Measurements from ENCODE around the gene TRPM3. TPM values are rescaled to one million over a fixed set of nuclear protein-coding genes. Genes with fewer than 3 reads are reported as not detected.
"Not testable (repeated sequence)": the region's sequence is repeated elsewhere in the genome, so short reads cannot be mapped to it uniquely, and the experiment has no call there.

Gene TRPM3
- total RNA-seq, 2 experiments from 2014 or later, result not detected

DNA sequence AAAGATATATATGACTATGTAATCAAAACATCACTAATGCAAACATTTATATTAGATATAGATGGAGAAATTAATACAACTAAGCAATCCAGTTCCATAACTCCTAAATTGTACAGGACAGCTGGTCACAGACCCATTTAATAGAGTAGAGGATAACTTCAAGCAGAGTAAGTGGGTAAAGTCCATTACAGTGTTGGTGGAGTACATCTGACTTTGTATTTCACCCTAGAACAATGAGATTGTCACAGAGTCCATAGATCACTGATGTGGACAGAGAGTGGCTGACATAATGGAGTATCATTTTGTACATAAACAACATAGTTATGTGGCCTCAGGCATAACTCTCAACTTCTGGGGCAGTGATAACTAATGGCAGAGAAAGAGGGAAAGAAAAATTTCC lies 439.1 kb downstream of the TRPM3 start:
- H3K27ac Mint-ChIP-seq, result no peak overlapping the region
- no peak overlapping the region for H3K4me3 Mint-ChIP-seq

DNA sequence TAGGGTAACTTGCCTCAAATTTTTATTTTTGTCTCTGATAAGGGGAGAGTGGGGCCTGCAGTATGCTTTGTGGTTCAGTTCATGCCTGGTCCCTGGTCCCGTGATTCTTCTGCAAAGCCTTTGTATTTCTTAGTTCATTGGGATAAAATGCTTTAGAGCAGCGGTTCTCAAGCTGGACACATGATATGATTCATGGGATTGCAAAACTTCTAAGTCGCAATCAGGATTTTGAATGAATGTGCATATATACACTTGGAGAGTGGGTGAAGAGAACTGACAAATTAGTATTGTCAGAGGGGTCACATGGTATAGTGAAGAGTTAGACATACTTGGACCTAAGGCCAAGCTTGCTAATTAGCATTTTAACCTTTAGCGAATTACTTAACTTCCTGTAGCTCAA lies 441.6 kb downstream of the TRPM3 start:
- intact Hi-C loops (cut with micrococcal nuclease), result no loop called here
- DNase-seq, result no peak
- CTCF ChIA-PET, result no interaction called here
- no peak overlapping the region for H3K4me3 Mint-ChIP-seq
- peaks cover 2% of the 10 kb centered on the region for H3K27me3 Mint-ChIP-seq
- H3K36me3 Mint-ChIP-seq, result no peaks in the 10 kb centered on the region
- H3K9me3 Mint-ChIP-seq, result no peaks in the 10 kb centered on the region
- H3K27ac Mint-ChIP-seq, result no peak overlapping the region
- no peaks in the 10 kb centered on the region for H3K4me1 Mint-ChIP-seq (ENCODE audit: low read depth)
- POLR2A ChIA-PET, result no interaction called here

More for the DNA sequence above, 439.1 kb downstream of the TRPM3 start:
- no peaks in the 10 kb centered on the region for H3K9me3 Mint-ChIP-seq
- H3K27me3 Mint-ChIP-seq, result peaks cover 4% of the 10 kb centered on the region
- no peak for DNase-seq
- POLR2A ChIA-PET, result no interaction called here
- no peaks in the 10 kb centered on the region for H3K4me1 Mint-ChIP-seq (ENCODE audit: low read depth)
- CTCF ChIA-PET, result no interaction called here
- H3K36me3 Mint-ChIP-seq, result no peaks in the 10 kb centered on the region
- intact Hi-C loops (cut with micrococcal nuclease), result no loop called here

DNA sequence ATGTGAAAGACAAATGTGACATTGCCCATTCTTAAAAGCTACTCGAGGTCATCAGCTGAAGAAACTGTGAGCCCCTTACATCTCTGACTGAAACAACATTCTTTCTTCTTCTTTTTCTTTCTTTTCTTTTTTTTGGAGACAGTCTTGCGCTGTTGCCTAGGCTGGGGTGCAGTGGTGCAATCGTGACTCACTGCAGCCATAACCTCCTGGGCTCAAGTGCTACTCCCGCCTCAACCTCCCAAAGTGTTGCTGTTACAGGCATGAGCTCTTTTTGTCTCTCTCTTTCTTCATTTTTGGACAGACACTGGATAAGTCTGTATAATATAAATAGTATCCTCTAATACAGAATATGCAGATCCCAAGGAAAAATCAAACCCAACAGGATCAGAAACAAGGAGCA lies 443.3 kb downstream of the TRPM3 start:
- peaks cover 2% of the 10 kb centered on the region for H3K27me3 Mint-ChIP-seq
- no peaks in the 10 kb centered on the region for H3K4me1 Mint-ChIP-seq (ENCODE audit: low read depth)
- ChIA-PET POLR2A (no interaction called here), CTCF (no interaction called here)
- DNase-seq, result no peak
- H3K27ac Mint-ChIP-seq, result no peak overlapping the region
- H3K9me3 Mint-ChIP-seq, result no peaks in the 10 kb centered on the region
- no peak overlapping the region for H3K4me3 Mint-ChIP-seq
- H3K36me3 Mint-ChIP-seq, result no peaks in the 10 kb centered on the region
- intact Hi-C loops (cut with micrococcal nuclease), result no loop called here

DNA sequence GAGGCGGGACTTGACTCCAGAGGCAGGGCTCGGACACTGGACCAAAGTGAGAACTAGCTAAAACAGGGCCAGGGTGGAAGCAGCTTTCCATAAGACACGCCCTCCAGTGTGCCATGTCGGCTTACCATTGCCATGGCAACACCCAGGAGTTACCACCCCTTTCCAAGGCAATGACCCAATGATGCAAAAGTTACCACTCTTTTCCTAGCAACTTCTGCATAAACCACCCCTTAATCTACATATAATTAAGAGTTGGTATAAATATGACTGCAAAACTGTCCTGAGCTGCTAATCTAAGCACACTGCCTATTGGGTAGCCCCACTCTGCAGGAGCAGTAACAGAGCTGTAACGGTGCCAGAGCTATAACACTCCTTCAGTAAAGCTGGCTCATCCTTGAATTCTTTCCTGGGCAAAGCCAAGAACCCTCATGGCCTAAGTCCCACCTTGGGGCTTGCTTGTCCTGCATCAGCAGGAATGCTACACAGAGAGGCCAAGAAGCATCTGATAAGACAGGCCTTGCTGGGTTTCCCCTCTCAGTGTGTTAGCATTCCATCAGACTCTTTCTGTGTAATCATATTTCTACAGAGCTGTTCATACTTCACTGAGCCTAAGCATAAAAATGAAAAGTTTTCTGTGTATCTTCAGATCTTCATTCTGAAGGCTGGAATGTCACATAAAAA lies 444.2 kb downstream of the TRPM3 start:
- peaks cover 5% of the 10 kb centered on the region for H3K27me3 Mint-ChIP-seq
- ChIA-PET CTCF (interaction anchor here (0.6 kb wide), 1 partner anchor 682 kb away, joined by 3 read pairs; no protein-coding TSS in a partner anchor), POLR2A (no interaction called here)
- no peaks in the 10 kb centered on the region for H3K36me3 Mint-ChIP-seq
- H3K4me3 Mint-ChIP-seq, result no peak overlapping the region
- intact Hi-C loops (cut with micrococcal nuclease), result no loop called here
- no peak overlapping the region for H3K27ac Mint-ChIP-seq
- H3K4me1 Mint-ChIP-seq (ENCODE audit: low read depth), result no peaks in the 10 kb centered on the region
- no peak for DNase-seq
- H3K9me3 Mint-ChIP-seq, result no peaks in the 10 kb centered on the region

DNA sequence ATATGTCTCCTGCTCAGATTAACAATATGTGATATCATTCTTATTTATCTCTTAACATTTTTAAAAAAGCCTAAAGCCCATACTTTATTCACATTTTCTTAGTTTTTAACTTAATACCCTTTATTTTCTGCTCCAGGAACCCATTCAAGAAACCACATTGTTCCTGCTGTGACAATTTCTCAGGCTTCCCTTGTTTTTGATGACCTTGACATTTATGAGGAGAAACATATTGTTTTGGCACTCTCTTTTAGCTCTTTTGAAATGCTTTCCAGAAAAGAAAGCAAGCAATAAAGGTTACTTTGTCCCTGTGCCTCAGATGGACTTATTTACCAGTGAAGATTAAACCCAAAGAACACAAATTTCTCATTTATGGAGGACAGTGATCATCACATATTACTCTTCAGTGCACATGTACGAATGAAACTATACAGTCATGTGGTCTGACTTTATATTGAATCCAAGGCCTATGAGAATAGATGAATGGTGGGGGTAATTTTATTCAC lies 445.5 kb downstream of the TRPM3 start:
- DNase-seq, result no peak
- Mint-ChIP-seq H3K27me3 (peaks cover 5% of the 10 kb centered on the region), H3K27ac (no peak overlapping the region), H3K36me3 (no peaks in the 10 kb centered on the region), H3K9me3 (no peaks in the 10 kb centered on the region), H3K4me1 (ENCODE audit: low read depth) (no peaks in the 10 kb centered on the region), H3K4me3 (no peak overlapping the region)
- CTCF ChIA-PET, result no interaction called here
- intact Hi-C loops (cut with micrococcal nuclease), result no loop called here
- POLR2A ChIA-PET, result no interaction called here

DNA sequence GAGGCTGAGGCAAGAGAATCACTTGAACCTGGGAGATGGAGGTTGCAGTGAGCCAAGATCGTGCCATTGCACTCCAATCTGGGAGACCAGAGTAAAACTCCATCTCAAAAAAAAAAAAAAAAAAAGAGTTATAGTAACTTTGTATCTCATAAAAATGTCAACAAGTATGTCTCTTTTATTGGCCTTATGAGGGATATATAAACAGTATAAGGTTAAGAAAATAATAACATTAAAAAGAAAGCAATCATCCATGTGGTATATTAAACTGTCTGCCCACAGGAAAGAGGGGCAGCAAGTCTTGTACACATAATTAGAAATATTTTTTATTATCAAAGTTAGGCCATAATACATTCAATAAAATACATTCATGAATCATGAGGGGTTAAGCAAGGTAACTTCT lies 447.6 kb downstream of the TRPM3 start:
- H3K9me3 Mint-ChIP-seq, result no peaks in the 10 kb centered on the region
- H3K36me3 Mint-ChIP-seq, result no peaks in the 10 kb centered on the region
- no peak overlapping the region for H3K27ac Mint-ChIP-seq
- CTCF ChIA-PET, result no interaction called here
- peaks cover 5% of the 10 kb centered on the region for H3K27me3 Mint-ChIP-seq
- DNase-seq, result no peak
- H3K4me3 Mint-ChIP-seq, result no peak overlapping the region
- no peaks in the 10 kb centered on the region for H3K4me1 Mint-ChIP-seq (ENCODE audit: low read depth)
- intact Hi-C loops (cut with micrococcal nuclease), result no loop called here
- POLR2A ChIA-PET, result no interaction called here

DNA sequence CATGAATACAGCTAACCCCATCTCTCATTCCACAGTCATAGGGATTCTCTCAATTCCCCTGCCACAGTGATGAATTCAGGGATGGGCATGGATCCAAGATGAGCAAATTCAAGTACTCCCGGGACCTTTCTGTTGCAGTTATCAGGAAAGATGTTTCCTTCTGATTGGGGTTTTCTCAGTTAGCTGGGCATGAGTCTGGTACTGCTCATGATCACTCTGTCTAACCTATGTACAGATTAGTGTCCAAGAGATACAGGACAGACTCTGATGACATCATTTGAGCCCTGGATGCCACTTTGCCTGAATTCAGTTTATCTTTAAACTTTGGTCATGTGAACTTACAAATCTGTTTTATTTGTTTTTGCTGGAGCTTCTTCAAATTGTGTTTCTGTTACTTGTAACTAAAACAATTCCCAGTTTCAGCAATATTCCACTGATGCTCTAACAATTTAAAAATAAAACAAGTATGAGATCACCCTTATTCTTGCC lies 449.2 kb downstream of the TRPM3 start:
- H3K9me3 Mint-ChIP-seq, result no peaks in the 10 kb centered on the region
- H3K27me3 Mint-ChIP-seq, result peaks cover 3% of the 10 kb centered on the region
- no peaks in the 10 kb centered on the region for H3K36me3 Mint-ChIP-seq
- no peak overlapping the region for H3K27ac Mint-ChIP-seq
- POLR2A ChIA-PET, result no interaction called here
- no peak for DNase-seq
- no peaks in the 10 kb centered on the region for H3K4me1 Mint-ChIP-seq (ENCODE audit: low read depth)
- intact Hi-C loops (cut with micrococcal nuclease), result no loop called here
- CTCF ChIA-PET, result no interaction called here
- H3K4me3 Mint-ChIP-seq, result no peak overlapping the region

DNA sequence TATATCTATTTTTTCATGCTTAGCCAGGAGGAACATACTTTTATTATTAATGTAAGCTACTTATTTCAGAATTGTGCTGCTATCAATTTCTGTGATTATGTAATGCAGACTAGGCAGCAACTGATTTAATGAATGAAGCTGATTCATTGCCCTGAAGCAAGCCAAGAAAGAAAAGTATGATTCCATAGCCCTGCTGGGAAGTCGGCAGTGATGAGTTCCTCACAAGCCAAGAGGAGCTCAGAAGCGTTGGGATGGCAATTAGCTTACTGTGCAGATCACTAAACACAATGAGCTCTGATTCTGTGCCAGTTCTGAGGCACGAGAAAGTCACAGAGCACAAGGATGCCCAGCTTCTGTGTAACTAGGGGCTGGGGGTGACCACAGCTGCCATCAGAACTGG lies 452.7 kb downstream of the TRPM3 start:
- POLR2A ChIA-PET, result no interaction called here
- intact Hi-C loops (cut with micrococcal nuclease), result no loop called here
- Mint-ChIP-seq H3K36me3 (no peaks in the 10 kb centered on the region), H3K27me3 (peaks cover 3% of the 10 kb centered on the region), H3K27ac (no peak overlapping the region), H3K4me3 (no peak overlapping the region), H3K9me3 (no peaks in the 10 kb centered on the region), H3K4me1 (ENCODE audit: low read depth) (peaks cover 13% of the 10 kb centered on the region)
- CTCF ChIA-PET, result interaction anchor here (0.8 kb wide), 1 partner anchor 29 kb away, joined by 3 read pairs; no protein-coding TSS in a partner anchor
- no peak for DNase-seq

DNA sequence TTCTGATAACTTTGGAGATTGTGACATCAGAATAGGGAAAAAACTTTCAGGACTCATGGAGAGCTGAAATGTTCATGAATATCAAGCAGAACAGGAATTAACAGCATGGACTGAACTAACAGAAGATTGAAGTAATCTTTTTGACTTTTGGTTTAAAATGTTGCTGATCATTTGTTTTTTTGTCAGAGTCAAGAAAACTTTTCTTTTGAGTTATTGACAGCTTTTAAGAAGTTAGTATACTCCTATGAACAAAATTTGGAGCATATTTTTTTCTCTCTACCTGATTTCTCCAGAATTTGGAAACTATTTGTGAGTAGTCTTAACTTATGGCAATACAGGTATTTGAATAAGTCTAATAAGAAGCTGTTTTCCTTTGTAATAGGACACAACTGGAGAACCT lies 462.7 kb downstream of the TRPM3 start:
- peaks cover 14% of the 10 kb centered on the region for H3K9me3 Mint-ChIP-seq
- H3K36me3 Mint-ChIP-seq, result no peaks in the 10 kb centered on the region
- H3K27me3 Mint-ChIP-seq, result peaks cover 2% of the 10 kb centered on the region
- DNase-seq, result no peak
- no peak overlapping the region for H3K27ac Mint-ChIP-seq
- intact Hi-C loops (cut with micrococcal nuclease), result no loop called here
- CTCF ChIA-PET, result no interaction called here
- no peaks in the 10 kb centered on the region for H3K4me1 Mint-ChIP-seq (ENCODE audit: low read depth)
- no peak overlapping the region for H3K4me3 Mint-ChIP-seq
- POLR2A ChIA-PET, result no interaction called here

DNA sequence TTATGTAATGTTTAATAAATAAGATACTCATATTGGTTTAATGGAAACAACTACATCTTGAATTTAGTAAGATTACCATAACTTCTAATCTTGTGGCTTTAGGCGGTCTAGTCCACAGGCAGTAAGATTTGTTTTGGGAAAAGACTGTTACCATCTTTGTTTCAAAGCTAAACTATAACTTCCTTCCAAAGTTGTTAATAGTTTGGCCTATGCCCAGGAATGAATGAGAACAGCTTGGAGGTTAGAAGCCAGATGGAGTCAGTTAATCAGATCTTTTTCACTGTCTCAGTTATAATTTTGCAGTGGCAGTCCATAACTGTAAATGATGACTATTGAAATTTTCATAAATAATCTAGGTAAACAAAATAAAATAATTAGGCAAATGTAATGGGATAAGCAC lies 465.1 kb downstream of the TRPM3 start:
- Mint-ChIP-seq H3K4me1 (ENCODE audit: low read depth) (no peaks in the 10 kb centered on the region), H3K9me3 (peaks cover 14% of the 10 kb centered on the region), H3K36me3 (no peaks in the 10 kb centered on the region), H3K27me3 (peaks cover 5% of the 10 kb centered on the region), H3K27ac (no peak overlapping the region), H3K4me3 (no peak overlapping the region)
- POLR2A ChIA-PET, result no interaction called here
- CTCF ChIA-PET, result no interaction called here
- DNase-seq, result no peak
- intact Hi-C loops (cut with micrococcal nuclease), result no loop called here

DNA sequence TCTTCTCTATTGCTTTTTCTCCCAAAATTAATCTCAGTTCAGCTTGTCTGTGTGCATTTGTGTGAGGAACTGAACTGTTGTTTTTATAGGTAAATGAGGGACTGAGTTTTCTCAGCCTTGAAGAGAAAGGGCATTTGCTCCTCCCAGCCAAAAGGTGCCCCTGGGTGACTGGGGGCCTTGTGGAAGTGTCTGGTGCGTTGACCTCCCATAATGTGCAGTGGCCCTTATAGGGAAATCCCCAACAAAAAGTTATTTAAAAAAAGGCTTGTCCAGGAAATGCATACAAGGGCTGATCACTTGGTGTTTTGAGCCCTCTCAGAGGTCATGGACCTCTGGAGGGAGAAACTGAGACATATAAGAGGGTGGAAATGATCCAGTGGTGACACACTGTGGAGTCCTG lies 467.3 kb downstream of the TRPM3 start:
- intact Hi-C loops (cut with micrococcal nuclease), result no loop called here
- H3K27ac Mint-ChIP-seq, result no peak overlapping the region
- H3K4me1 Mint-ChIP-seq (ENCODE audit: low read depth), result no peaks in the 10 kb centered on the region
- H3K9me3 Mint-ChIP-seq, result peaks cover 16% of the 10 kb centered on the region
- DNase-seq, result no peak
- H3K36me3 Mint-ChIP-seq, result no peaks in the 10 kb centered on the region
- H3K27me3 Mint-ChIP-seq, result peaks cover 5% of the 10 kb centered on the region
- ChIA-PET POLR2A (no interaction called here), CTCF (no interaction called here)
- H3K4me3 Mint-ChIP-seq, result no peak overlapping the region

DNA sequence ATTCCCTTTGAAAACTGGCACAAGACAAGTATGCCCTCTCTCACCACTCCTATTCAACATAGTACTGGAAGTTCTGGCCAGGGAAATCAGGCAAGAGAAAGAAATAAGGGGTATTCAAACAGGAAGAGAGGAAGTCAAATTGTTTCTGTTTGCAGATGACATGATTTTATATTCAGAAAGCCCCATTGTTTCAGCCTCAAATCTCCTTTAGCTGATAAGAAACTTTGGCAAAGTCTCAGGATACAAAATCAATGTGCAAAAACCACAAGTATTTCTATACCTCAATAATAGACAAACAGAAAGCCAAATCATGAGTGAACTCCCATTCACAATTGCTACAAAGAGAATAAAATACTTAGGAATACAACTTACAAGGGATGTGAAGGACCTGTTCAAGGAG lies 476.8 kb downstream of the TRPM3 start:
- H3K27ac Mint-ChIP-seq; H3K36me3 Mint-ChIP-seq; H3K4me1 Mint-ChIP-seq (ENCODE audit: low read depth); DNase-seq; H3K4me3 Mint-ChIP-seq; CTCF ChIA-PET; H3K9me3 Mint-ChIP-seq; POLR2A ChIA-PET: not testable (repeated sequence)
- intact Hi-C loops (cut with micrococcal nuclease), result loop anchor here (5.0 kb wide), 1 partner anchor 608 kb away; no protein-coding TSS in a partner anchor
- H3K27me3 Mint-ChIP-seq, result peaks cover 18% of the 10 kb centered on the region

DNA sequence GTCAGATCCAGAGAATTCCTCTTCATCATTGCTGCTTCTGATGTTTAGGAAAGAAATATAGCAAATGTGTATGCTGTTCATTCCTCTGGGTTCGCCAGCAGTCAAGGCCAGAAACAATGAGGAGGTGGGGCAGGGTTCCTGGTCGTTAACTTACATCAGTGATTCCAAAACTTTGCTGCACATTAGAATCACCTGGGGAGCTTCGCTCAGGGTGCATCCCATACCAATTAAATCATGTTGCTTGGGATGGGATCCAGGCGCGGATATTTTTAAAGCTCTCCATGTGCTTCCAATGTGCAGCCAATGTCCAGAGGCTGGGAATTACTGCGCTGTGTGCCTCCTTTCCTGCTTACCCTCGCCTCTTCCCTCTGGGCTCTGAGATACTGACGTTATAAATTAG lies 479.1 kb downstream of the TRPM3 start:
- Mint-ChIP-seq H3K27me3 (peaks cover 18% of the 10 kb centered on the region), H3K27ac (no peak overlapping the region), H3K9me3 (no peaks in the 10 kb centered on the region), H3K4me3 (no peak overlapping the region), H3K4me1 (ENCODE audit: low read depth) (no peaks in the 10 kb centered on the region), H3K36me3 (no peaks in the 10 kb centered on the region)
- intact Hi-C loops (cut with micrococcal nuclease), result loop anchor here (5.0 kb wide), 1 partner anchor 610 kb away; no protein-coding TSS in a partner anchor
- no peak for DNase-seq
- ChIA-PET CTCF (interaction anchor here (0.9 to 1.2 kb wide), 2 partner anchors 9 to 12 kb away, joined by 3 read pairs; no protein-coding TSS in a partner anchor), POLR2A (no interaction called here)
